NT2/D1 (cell line): ENCODE results near the gene ALDOB.

ENCODE experiments used
- DNase-seq: peaks from one replicate; pipeline ENCODE4 v3.0.0-alpha.2; 2011; ENCODE audit warnings: low read depth, low spot score
- H3K27me3 ChIP-seq: 2 replicates; pipeline ENCODE4 v1.6.0; 2011; ENCODE audit warnings: mild to moderate bottlenecking; ENCODE audit not compliant: insufficient read length, insufficient read depth
- H3K36me3 ChIP-seq: 2 replicates; pipeline ENCODE4 v1.6.1; 2011; ENCODE audit warnings: mild to moderate bottlenecking, low read length, mixed read lengths; ENCODE audit not compliant: insufficient read depth, insufficient read length
- H3K4me1 ChIP-seq: 2 replicates; pipeline ENCODE4 v1.5.1; 2011; ENCODE audit not compliant: insufficient read depth, insufficient read length
- H3K4me3 ChIP-seq: 2 replicates; pipeline ENCODE4 v1.5.1; 2011; ENCODE audit warnings: low read depth; ENCODE audit not compliant: insufficient read length
- H3K9ac ChIP-seq: 2 replicates; pipeline ENCODE4 v1.6.0; 2011; ENCODE audit warnings: low read depth; ENCODE audit not compliant: insufficient read length
- H3K9me3 ChIP-seq: 2 replicates; pipeline ENCODE4 v1.5.1; 2011; ENCODE audit warnings: mild to moderate bottlenecking, low read length; ENCODE audit not compliant: insufficient read depth
- SUZ12 ChIP-seq: IDR thresholded peaks from 2 replicates; pipeline ENCODE4 v1.6.1; 2011; ENCODE audit not compliant: insufficient read length, insufficient read depth; ENCODE audit errors: extremely low read depth
- YY1 ChIP-seq: IDR thresholded peaks from 2 replicates; pipeline ENCODE4 v1.6.1; 2011; ENCODE audit not compliant: insufficient read length, insufficient read depth
- ZNF274 ChIP-seq: IDR thresholded peaks from 2 replicates; pipeline ENCODE4 v1.6.1; 2011; ENCODE audit warnings: mild to moderate bottlenecking, low read depth, low read length

The ALDOB gene

DNA sequence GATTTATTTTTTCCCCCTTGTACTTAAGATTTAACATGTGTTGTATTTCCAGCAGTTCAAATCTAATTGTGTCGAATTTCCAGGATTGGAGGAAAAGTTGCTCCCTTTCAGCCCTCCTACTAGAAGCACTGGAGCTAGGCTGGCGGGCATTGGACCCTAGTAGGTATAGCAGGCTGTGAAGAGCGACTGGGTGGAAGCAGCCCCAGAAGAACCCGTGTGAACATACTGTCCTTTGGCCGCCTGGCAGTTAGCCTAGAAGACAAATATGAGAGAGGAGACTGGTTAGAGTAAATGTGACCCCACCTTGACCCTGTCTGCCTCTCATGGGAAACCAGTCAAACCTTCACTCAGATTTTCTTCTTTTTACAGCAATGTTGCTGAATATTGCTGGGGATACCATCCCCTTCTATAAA is 13.9 kb downstream of the ALDOB start:
- DNase-seq, result no peak
- no peak for TF ChIP-seq ZNF274

DNA sequence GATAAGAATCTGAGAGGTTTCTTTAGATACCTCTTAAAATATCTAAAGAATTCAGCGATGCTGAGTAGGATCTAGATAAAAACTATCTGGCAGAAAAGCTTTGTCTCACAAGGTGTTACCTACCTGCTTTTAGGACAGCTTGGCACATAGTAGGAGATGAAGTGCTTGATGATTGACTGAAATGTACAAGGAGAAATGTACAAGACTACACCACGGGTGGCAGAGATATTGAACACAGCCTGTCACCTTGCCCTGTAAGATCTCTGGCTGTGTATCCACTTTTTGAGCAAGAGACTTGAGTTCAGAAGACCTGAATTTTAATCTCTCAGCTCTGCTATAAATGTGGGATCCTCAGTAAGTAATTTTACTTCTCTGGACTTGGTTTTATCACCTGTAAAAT is 15.7 kb downstream of the ALDOB start:
- H3K27me3 ChIP-seq, result no peaks in the 10 kb centered on the region
- TF ChIP-seq YY1 (no peak), SUZ12 (no peak), ZNF274 (no peak)
- no peak overlapping the region for H3K9ac ChIP-seq
- H3K4me3 ChIP-seq, result no peak overlapping the region
- no peaks in the 10 kb centered on the region for H3K9me3 ChIP-seq
- no peaks in the 10 kb centered on the region for H3K4me1 ChIP-seq
- H3K36me3 ChIP-seq, result no peaks in the 10 kb centered on the region
- no peak for DNase-seq

More for the DNA sequence above, 13.9 kb downstream of the ALDOB start:
- no peak overlapping the region for H3K9ac ChIP-seq
- H3K27me3 ChIP-seq, result no peaks in the 10 kb centered on the region
- no peak overlapping the region for H3K4me3 ChIP-seq
- H3K9me3 ChIP-seq, result no peaks in the 10 kb centered on the region
- no peaks in the 10 kb centered on the region for H3K4me1 ChIP-seq
- H3K36me3 ChIP-seq, result no peaks in the 10 kb centered on the region

DNA sequence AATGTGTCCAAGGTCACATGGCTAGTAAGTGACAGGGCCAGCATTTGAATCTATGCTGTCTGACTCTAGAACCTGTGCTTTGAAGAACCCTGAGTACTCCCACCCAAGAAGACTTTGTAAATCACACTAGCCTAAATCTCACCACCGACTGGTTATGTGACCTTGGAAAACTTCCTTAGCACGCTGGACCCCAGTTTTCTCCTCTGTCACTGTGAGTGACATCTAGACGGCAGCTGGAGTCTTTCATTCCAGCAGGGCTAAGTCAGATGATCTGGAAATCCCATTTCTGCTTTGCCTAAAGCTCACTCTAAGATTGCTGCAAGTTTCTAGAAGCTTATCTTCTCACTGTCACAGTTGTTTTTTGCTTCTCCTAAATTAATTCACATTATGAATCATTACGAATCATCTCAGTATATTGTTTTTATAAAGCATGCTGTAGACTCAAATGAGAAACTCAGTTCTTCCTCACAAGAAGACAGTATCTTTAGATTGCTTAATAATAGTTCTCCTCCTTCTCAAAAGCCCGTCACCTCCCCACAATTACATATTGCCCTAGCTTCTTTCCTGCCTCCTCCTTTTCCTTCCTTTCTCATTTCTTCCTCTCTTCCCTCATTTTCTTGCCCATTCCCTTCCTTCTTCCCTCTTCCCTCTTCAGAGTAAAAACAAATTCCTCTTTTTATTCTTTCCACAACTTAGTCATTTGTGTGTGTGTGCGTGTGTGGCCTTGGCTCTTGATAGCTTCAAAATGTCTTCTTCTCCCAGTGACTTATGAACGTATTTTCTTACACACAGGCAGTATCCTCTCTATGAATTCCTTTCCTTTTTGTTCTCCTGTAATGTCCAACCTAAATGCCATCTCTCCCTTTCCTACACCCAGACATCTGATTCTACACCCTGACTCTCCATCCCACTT is 16.8 kb downstream of the ALDOB start:
- no peak overlapping the region for H3K4me3 ChIP-seq
- no peaks in the 10 kb centered on the region for H3K36me3 ChIP-seq
- H3K4me1 ChIP-seq, result no peaks in the 10 kb centered on the region
- no peaks in the 10 kb centered on the region for H3K27me3 ChIP-seq
- no peaks in the 10 kb centered on the region for H3K9me3 ChIP-seq
- H3K9ac ChIP-seq, result no peak overlapping the region
- TF ChIP-seq SUZ12, result no peak
- TF ChIP-seq ZNF274, result no peak
- TF ChIP-seq YY1, result no peak
- DNase-seq, result no peak

DNA sequence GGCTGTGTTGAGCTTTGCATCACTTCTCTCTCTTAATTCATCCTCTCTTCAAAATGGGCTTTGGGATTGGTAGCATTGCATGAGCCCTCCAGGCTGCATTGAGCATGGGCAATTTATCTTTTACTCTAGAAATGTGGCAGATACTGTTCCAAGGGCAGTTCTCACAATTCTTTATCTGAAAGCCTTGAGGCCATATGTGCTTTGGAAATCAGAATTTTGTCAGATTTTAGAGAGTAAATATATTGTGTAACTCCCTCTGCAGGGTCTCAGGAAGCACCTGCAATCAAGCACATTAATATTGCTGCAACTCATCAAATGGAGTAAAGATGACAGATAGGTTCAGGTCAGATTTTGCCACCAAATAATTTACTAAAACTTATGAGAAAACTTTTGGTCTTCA is 17.6 kb downstream of the ALDOB start:
- H3K4me3 ChIP-seq, result no peak overlapping the region
- no peaks in the 10 kb centered on the region for H3K4me1 ChIP-seq
- H3K36me3 ChIP-seq, result no peaks in the 10 kb centered on the region
- DNase-seq, result no peak
- TF ChIP-seq YY1 (no peak), ZNF274 (no peak), SUZ12 (no peak)
- H3K27me3 ChIP-seq, result no peaks in the 10 kb centered on the region
- H3K9me3 ChIP-seq, result no peaks in the 10 kb centered on the region
- H3K9ac ChIP-seq, result no peak overlapping the region

DNA sequence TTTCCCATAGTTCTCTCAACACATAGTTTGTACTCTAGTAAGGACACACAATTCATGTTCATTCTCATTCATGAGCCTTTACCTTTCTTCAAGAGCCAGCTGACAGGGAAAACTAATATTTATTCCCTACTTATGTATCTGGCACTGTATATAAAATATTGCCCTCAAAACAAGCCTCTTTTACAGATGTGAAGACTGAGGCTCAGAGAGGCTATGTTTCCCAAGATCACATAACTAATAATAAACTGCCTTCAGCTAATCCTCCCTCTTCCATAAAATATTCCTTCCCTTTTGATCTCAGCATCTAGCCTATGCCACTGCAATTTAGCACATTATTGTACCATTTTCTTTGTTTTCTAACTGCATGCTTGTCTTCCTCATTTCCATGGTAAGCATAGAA is 18.2 kb downstream of the ALDOB start:
- H3K9me3 ChIP-seq, result no peaks in the 10 kb centered on the region
- H3K9ac ChIP-seq, result no peak overlapping the region
- no peaks in the 10 kb centered on the region for H3K4me1 ChIP-seq
- no peak for DNase-seq
- H3K27me3 ChIP-seq, result no peaks in the 10 kb centered on the region
- H3K36me3 ChIP-seq, result no peaks in the 10 kb centered on the region
- H3K4me3 ChIP-seq, result no peak overlapping the region
- TF ChIP-seq SUZ12 (no peak), ZNF274 (no peak), YY1 (no peak)

DNA sequence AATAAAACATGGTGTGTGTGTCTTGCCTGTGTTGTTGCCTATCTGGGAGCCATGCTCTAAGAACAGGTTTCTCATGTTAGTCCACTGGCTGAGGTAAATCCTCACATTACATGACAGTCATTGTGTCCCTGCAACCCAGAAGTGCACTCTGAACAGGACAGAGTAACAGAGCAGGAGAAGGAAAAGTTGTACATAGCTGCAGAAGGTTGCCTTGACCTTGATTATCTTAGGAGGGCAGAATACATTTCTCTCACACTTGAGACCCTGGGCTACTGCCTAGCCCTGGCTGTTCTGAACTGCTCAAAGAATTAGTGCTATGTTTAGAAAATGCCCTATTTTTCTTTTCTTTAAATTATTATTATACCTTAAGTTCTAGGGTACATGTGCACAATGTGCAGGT is 20.0 kb downstream of the ALDOB start:
- no peaks in the 10 kb centered on the region for H3K4me1 ChIP-seq
- H3K27me3 ChIP-seq, result no peaks in the 10 kb centered on the region
- no peak overlapping the region for H3K4me3 ChIP-seq
- H3K9ac ChIP-seq, result no peak overlapping the region
- peaks cover 10% of the 10 kb centered on the region for H3K9me3 ChIP-seq
- no peak for DNase-seq
- TF ChIP-seq YY1, result no peak
- no peak for TF ChIP-seq SUZ12
- TF ChIP-seq ZNF274, result no peak
- no peaks in the 10 kb centered on the region for H3K36me3 ChIP-seq

DNA sequence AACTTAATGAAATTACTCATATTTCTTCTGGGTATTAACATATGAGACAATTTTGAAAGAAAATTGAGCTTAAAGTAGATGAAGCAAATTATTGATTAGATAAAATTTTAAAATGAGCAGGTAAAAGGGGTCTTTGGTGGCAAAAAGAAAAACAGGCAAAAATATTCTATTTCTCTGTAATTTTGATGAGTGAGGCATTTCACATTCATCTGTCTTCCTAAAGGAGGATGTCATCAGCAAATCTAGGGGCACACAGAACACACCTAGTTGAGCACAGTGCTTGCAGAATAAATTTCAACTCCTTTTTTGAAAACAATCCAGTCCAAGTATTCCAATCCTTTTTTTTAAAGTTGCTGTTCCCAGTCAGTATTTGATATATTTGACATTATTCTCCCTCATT is 20.7 kb downstream of the ALDOB start:
- Histone ChIP-seq H3K9me3 (peaks cover 17% of the 10 kb centered on the region), H3K9ac (no peak overlapping the region), H3K4me3 (no peak overlapping the region), H3K27me3 (no peaks in the 10 kb centered on the region), H3K36me3 (peaks cover 5% of the 10 kb centered on the region), H3K4me1 (no peaks in the 10 kb centered on the region)
- no peak for DNase-seq
- TF ChIP-seq ZNF274 (no peak), YY1 (no peak), SUZ12 (no peak)
